Measurements from ENCODE around the gene THSD7B. TPM values are rescaled to one million over a fixed set of nuclear protein-coding genes. Genes with fewer than 3 reads are reported as not detected.

Gene THSD7B
- total and polyA plus RNA-seq, 7 donors: 0.03 to 0.67 (median 0.13) TPM; not detected in 1

DNA sequence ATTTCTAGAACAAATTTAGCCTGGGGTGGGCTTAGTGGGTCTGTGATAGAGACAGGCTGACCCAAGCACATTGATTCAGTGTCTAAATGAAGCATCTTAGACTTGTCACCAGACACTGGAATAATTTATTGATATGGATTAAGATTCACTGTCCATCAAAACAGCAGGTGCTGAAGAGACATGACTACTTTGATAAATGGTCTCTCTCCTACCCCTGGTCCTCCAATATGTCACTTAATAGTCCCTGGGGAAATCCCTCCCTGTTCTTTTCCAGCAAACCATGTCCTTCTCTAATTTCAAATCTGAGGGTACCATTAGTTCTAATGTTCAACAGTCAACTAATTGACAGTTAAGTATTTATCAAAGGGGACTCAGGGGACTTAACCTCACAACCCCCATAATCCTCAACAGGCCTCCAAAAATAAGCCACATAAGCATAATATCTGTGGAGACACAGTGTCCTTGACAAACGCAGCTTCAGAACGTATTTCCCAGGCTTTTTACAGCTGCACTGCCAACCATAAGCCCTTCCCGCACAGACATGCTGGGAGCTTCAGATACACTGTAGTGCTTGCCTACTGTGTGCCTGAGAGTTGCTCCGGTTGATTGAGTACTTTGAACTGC, 391.0 kb downstream of the THSD7B start:
- whole genome bisulfite sequencing, 3 donors: 38 to 48% (median 40%) methylated on average over 4 of the region's 4 CpGs
- no peaks in the 10 kb centered on the region for H3K27me3 ChIP-seq (ENCODE audit: insufficient read depth in 3 of 3, low read length in 2 of 3)
- no peaks in the 10 kb centered on the region for H3K36me3 ChIP-seq (ENCODE audit: insufficient read depth in 1 of 2, low read depth in 1 of 2)
- H3K4me1 ChIP-seq: no peaks in the 10 kb centered on the region
- TF ChIP-seq, protein P1, sequence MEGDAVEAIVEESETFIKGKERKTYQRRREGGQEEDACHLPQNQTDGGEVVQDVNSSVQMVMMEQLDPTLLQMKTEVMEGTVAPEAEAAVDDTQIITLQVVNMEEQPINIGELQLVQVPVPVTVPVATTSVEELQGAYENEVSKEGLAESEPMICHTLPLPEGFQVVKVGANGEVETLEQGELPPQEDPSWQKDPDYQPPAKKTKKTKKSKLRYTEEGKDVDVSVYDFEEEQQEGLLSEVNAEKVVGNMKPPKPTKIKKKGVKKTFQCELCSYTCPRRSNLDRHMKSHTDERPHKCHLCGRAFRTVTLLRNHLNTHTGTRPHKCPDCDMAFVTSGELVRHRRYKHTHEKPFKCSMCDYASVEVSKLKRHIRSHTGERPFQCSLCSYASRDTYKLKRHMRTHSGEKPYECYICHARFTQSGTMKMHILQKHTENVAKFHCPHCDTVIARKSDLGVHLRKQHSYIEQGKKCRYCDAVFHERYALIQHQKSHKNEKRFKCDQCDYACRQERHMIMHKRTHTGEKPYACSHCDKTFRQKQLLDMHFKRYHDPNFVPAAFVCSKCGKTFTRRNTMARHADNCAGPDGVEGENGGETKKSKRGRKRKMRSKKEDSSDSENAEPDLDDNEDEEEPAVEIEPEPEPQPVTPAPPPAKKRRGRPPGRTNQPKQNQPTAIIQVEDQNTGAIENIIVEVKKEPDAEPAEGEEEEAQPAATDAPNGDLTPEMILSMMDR (IDR thresholded peaks at IDR 0.05): no peak
- no peak overlapping the region for H3K27ac ChIP-seq
- intact Hi-C loops (cut with DNase I): no loop called here
- ATAC-seq (no peak), DNase-seq (no peak)
- H3K4me3 ChIP-seq: no peak overlapping the region
- H3K9me3 ChIP-seq: no peaks in the 10 kb centered on the region

DNA sequence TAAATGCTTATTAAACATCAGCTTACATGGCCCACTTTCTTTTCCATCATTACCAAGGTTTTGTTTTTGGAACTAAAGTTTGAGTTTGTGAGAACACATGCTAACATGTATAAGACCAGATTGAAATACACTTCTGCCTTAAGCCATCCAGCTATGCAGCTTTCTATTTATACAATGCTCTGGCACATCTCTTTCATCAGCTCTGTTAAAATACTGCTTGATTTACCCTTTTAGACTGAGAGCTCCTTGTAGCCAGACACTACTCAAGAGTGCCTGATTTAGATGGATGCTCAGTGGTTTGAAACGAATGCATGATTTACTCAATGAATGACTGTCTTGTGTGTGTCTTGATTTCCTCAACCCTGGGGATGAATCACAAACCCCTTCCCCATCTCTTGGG, 392.5 kb downstream of the THSD7B start:
- Histone ChIP-seq H3K9me3 (no peaks in the 10 kb centered on the region), H3K4me3 (no peak overlapping the region), H3K27me3 (ENCODE audit: insufficient read depth in 3 of 3, low read length in 2 of 3) (no peaks in the 10 kb centered on the region), H3K4me1 (no peaks in the 10 kb centered on the region), H3K36me3 (ENCODE audit: insufficient read depth in 1 of 2, low read depth in 1 of 2) (no peaks in the 10 kb centered on the region), H3K27ac (no peak overlapping the region)
- intact Hi-C loops (cut with DNase I): no loop called here
- 66 to 85% (median 76%) methylated on average over 1 of the region's 1 CpG for WGBS, 3 donors
- DNase-seq: no peak
- TF ChIP-seq, protein P1 (IDR thresholded peaks at IDR 0.05): no peak
- ATAC-seq: no peak

DNA sequence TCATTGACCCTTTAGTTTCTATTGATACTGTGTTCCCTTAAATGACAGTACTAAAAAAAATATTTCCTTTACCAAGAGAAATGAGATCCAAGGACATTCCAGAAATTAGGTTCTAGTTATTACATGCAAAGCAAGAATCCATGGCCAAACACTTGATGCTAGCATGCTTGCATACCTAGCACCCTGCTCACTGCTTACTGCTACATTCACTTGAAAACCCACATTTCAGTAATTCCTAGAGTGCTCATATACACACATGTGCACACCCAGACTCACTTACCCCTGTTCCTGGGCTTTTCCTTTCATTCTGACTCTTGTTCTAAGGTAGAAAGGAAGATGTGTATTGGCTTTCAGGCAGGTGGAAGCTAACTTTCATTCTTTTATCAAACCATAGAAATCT, 395.9 kb downstream of the THSD7B start:
- no peak overlapping the region for H3K4me3 ChIP-seq
- TF ChIP-seq, protein P1 (IDR thresholded peaks at IDR 0.05): no peak
- no peaks in the 10 kb centered on the region for H3K4me1 ChIP-seq
- no peak overlapping the region for H3K27ac ChIP-seq
- DNase-seq (no peak), ATAC-seq (no peak)
- no peaks in the 10 kb centered on the region for H3K27me3 ChIP-seq (ENCODE audit: insufficient read depth in 3 of 3, low read length in 2 of 3)
- intact Hi-C loops (cut with DNase I): no loop called here
- H3K9me3 ChIP-seq: no peaks in the 10 kb centered on the region
- H3K36me3 ChIP-seq (ENCODE audit: insufficient read depth in 1 of 2, low read depth in 1 of 2): no peaks in the 10 kb centered on the region

DNA sequence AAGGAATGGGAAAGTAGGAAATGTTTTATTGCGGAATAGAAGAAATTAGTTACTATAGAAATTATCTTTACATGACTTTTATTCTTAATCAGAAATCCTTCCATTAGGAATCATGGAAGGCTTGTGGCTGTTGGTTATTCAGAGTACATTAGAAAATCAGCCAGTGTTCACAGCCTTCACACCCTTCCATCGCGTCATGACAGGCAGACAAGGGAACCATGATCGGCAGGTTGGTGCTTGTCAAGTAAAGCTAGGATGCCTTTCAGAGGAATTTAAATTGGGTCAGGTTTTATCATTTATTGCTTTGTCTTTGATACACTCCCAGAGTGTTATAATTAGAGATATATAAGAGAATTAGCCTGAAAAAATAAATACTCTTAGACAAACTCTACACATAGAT, 400.6 kb downstream of the THSD7B start:
- TF ChIP-seq, protein P1 (IDR thresholded peaks at IDR 0.05): no peak
- no peak overlapping the region for H3K27ac ChIP-seq
- 83 to 92% (median 90%) methylated on average over 4 of the region's 4 CpGs for WGBS, 3 donors
- no peaks in the 10 kb centered on the region for H3K27me3 ChIP-seq (ENCODE audit: insufficient read depth in 3 of 3, low read length in 2 of 3)
- no peak overlapping the region for H3K4me3 ChIP-seq
- ATAC-seq (no peak), DNase-seq (no peak)
- intact Hi-C loops (cut with DNase I): no loop called here
- H3K4me1 ChIP-seq: no peaks in the 10 kb centered on the region
- no peaks in the 10 kb centered on the region for H3K36me3 ChIP-seq (ENCODE audit: insufficient read depth in 1 of 2, low read depth in 1 of 2)
- H3K9me3 ChIP-seq: no peaks in the 10 kb centered on the region

DNA sequence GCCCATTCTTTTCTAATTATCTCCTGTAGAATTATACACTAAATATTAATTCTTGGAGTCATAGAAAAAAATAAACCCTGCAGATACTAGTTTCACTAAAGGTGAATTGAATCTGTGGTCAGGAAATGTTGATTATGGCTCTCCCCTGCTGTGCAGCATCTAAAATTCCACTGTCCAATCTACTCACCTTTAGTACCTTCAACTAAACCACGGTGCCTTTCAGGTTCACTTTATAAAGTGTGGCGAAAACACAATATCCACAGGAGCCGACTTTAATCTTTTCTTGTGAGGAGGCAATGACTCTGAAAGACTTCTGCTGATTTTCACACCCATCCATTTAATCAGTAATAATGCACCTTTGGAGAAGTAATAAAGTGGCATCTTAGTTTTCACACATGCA, 402.3 kb downstream of the THSD7B start:
- H3K4me1 ChIP-seq: no peaks in the 10 kb centered on the region
- 70 to 88% (median 87%) methylated on average over 3 of the region's 3 CpGs for WGBS, 3 donors
- intact Hi-C loops (cut with DNase I): no loop called here
- TF ChIP-seq, protein P1 (IDR thresholded peaks at IDR 0.05): no peak
- ATAC-seq: no peak
- no peak overlapping the region for H3K4me3 ChIP-seq
- no peak for DNase-seq
- no peaks in the 10 kb centered on the region for H3K9me3 ChIP-seq
- H3K27me3 ChIP-seq (ENCODE audit: insufficient read depth in 3 of 3, low read length in 2 of 3): no peaks in the 10 kb centered on the region
- H3K36me3 ChIP-seq (ENCODE audit: insufficient read depth in 1 of 2, low read depth in 1 of 2): no peaks in the 10 kb centered on the region
- H3K27ac ChIP-seq: no peak overlapping the region
